ENCODE data around the gene SIX2. TPM values are rescaled to one million over a fixed set of nuclear protein-coding genes. Genes with fewer than 3 reads are reported as not detected.

The SIX2 gene
- total and polyA plus RNA-seq, 2 of the 8 experiments (the other 6 are each of a cell fraction or from before 2014, with no cell fraction given): 0.47 to 1.0 TPM

DNA sequence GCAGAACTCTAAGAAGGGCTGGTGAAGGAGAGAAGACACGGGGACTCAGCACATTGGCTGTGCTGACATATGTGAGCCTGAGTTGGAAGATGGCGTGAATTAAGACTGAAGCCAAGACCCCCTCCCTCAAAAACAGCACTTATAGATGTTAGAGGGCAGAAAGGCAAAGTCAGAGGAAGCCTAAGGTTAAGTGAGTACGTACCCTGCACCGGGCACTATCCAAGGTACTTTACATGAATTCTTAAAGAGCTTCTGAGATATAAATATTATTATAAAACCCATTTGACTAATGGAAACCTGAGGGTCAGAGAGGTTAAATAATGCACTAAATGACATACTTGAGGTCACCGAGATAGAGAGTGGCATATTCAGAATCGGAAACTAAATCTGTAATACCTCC lies 42.2 kb downstream of the SIX2 start:
- no peak overlapping the region for H2AFZ ChIP-seq (ENCODE audit: low read length)
- H4K5ac ChIP-seq (ENCODE audit: insufficient read length, low read depth, low read length): no peak overlapping the region
- H4K8ac ChIP-seq (ENCODE audit: extremely low read depth, insufficient read depth, low read length): no peak overlapping the region
- no peak overlapping the region for H3K4ac ChIP-seq (replicated peaks; ENCODE audit: insufficient read length, low read depth, low read length)
- peaks cover 0 to 4% (median 2%) of the 10 kb centered on the region in 4 experiments; a peak in 5 of 7 replicates for H3K4me1 ChIP-seq (replicated peaks in 1 of 4; ENCODE audit: control insufficient read depth in 3 of 4, insufficient read depth in 4 of 4, low read length in 3 of 4)
- H3K9me3 ChIP-seq (ENCODE audit: insufficient read depth in 2 of 2, low read depth in 1 of 2, low read length in 1 of 2): no peaks in the 10 kb centered on the region
- H3K56ac ChIP-seq (replicated peaks; ENCODE audit: insufficient read length, low read depth, low read length): no peak overlapping the region
- no peaks in the 10 kb centered on the region for H3K79me1 ChIP-seq (ENCODE audit: low read depth, low read length)
- no peak overlapping the region for H2AK5ac ChIP-seq (ENCODE audit: low read depth, low read length)
- H4K20me1 ChIP-seq (replicated peaks in 1 of 2; ENCODE audit: control insufficient read depth in 1 of 2, insufficient read depth in 2 of 2, low read length in 2 of 2): no peaks in the 10 kb centered on the region
- H2BK20ac ChIP-seq (ENCODE audit: low read length): no peak overlapping the region
- no peak overlapping the region for H4K91ac ChIP-seq (replicated peaks; ENCODE audit: insufficient read length, low read length)
- H3K9ac ChIP-seq (replicated peaks in 1 of 4; ENCODE audit: extremely low read depth in 1 of 4, low read depth in 3 of 4, low read length in 3 of 4): no peak overlapping the region
- H3K14ac ChIP-seq (ENCODE audit: insufficient read length): no peak overlapping the region
- H2BK5ac ChIP-seq (ENCODE audit: low read depth, low read length): no peak overlapping the region
- peaks cover 0 to 3% (median 0%) of the 10 kb centered on the region in 4 experiments; a peak in 1 of 7 replicates for H3K27me3 ChIP-seq (replicated peaks in 1 of 4; ENCODE audit: control insufficient read depth in 3 of 4, extremely low read depth in 1 of 4, insufficient read depth in 3 of 4, low read length in 3 of 4)
- POLR2A ChIA-PET (ENCODE audit: partially characterized antibody): interaction anchor here (1.3 kb wide), 1 partner anchor 11 kb away, joined by 3 read pairs; no protein-coding TSS in a partner anchor
- 84% methylated on average over 6 of the region's 6 CpGs; no CpG with 5 or more reads in 1 of the 2 experiments for WGBS, 2 experiments (ENCODE audit: extremely low coverage in 1 of 2, insufficient coverage in 1 of 2, insufficient read length in 1 of 2, insufficient replicate concordance in 2 of 2, low coverage in 1 of 2, low lambda C conversion rate in 2 of 2, missing lambda C conversion rate in 1 of 2)
- no peak overlapping the region for H3K27ac ChIP-seq (ENCODE audit: low read depth, low read length)
- CTCF ChIA-PET (ENCODE audit: partially characterized antibody): interaction anchor here (0.6 to 9.0 kb wide), 5 partner anchors 9 to 527 kb away, joined by 3 to 214 read pairs (median 3); no protein-coding TSS in a partner anchor
- H3K23me2 ChIP-seq (ENCODE audit: low read depth, low read length): no peaks in the 10 kb centered on the region
- H3K4me2 ChIP-seq (ENCODE audit: insufficient read depth in 1 of 2, low read depth in 2 of 2, low read length in 2 of 2): no peak overlapping the region
- H3K79me2 ChIP-seq (ENCODE audit: control insufficient read depth in 1 of 2, insufficient read depth in 2 of 2, low read length in 2 of 2): no peaks in the 10 kb centered on the region
- no peak overlapping the region for H2BK12ac ChIP-seq (ENCODE audit: low read depth, low read length)
- DNase-seq (ENCODE audit: low read depth in 1 of 2, low spot score in 2 of 2) (no peak), FAIRE-seq (no peak)
- H3K18ac ChIP-seq (ENCODE audit: extremely low read depth, low read length): no peak overlapping the region
- no peak overlapping the region for H3K4me3 ChIP-seq (ENCODE audit: extremely low read depth in 1 of 4, insufficient read depth in 2 of 4, low read depth in 3 of 4, low read length in 4 of 4)
- H3K36me3 ChIP-seq (ENCODE audit: control insufficient read depth in 2 of 4, insufficient read depth in 4 of 4, low read length in 3 of 4): no peaks in the 10 kb centered on the region
- no peak overlapping the region for H3K23ac ChIP-seq (ENCODE audit: insufficient read length)
- no peak overlapping the region for H2BK120ac ChIP-seq (replicated peaks; ENCODE audit: low read depth, low read length)
- no peak overlapping the region for H2BK15ac ChIP-seq (ENCODE audit: low read length)
